Natural killer cell (primary cell): Measurements from ENCODE around the gene CD58. TPM values are rescaled to one million over a fixed set of nuclear protein-coding genes. Genes with fewer than 3 reads are reported as not detected.

Source experiments
- ATAC-seq, 3 donors: fragments of 150-1000 bp in 2 of 3; fragments of 200-7000 bp in 1 of 3; cut with Tn5 transposase; 1 replicate in 1 of 3; 2 replicates in 2 of 3; pipeline ENCODE4 v1.10.0; 2021; ENCODE audit warnings: mild to moderate bottlenecking in 2 of 3, moderate library complexity in 2 of 3
- DNase-seq, 2 donors: peaks; one replicate each; pipeline versions ENCODE4 v3.0.0 to v3.0.0-alpha.2; 2013 to 2021; ENCODE audit warnings: mixed read lengths in 1 of 2
- H3K27ac ChIP-seq: one replicate; pipeline ENCODE4 v1.5.1; 2013; ENCODE audit warnings: mild to moderate bottlenecking, low read length
- H3K27me3 ChIP-seq: one replicate; pipeline ENCODE4 v1.6.1; 2013; ENCODE audit warnings: low read length; ENCODE audit not compliant: control insufficient read depth, insufficient read depth
- H3K36me3 ChIP-seq: one replicate; pipeline ENCODE4 v1.6.1; 2013; ENCODE audit warnings: low read length; ENCODE audit not compliant: control insufficient read depth, insufficient read depth
- H3K4me1 ChIP-seq: one replicate; pipeline ENCODE4 v1.6.1; 2013; ENCODE audit warnings: low read length; ENCODE audit not compliant: control insufficient read depth, insufficient read depth
- H3K4me3 ChIP-seq: one replicate; pipeline ENCODE4 v1.5.1; 2013; ENCODE audit warnings: low read length
- H3K9me3 ChIP-seq: one replicate; pipeline ENCODE4 v1.6.1; 2013; ENCODE audit warnings: low read length; ENCODE audit not compliant: control insufficient read depth, insufficient read depth
- H3K27ac Mint-ChIP-seq, 2 donors: one replicate each; pipeline ENCODE4 v1.8.0; 2022; ENCODE audit warnings: mild to moderate bottlenecking in 2 of 2, mixed read lengths in 2 of 2, moderate library complexity in 1 of 2
- H3K27me3 Mint-ChIP-seq, 2 donors: one replicate each; pipeline ENCODE4 v1.8.0; 2022; ENCODE audit warnings: low read depth in 2 of 2, mixed read lengths in 2 of 2
- H3K36me3 Mint-ChIP-seq: one replicate; pipeline ENCODE4 v1.8.0; 2022; ENCODE audit warnings: mixed read lengths
- H3K4me1 Mint-ChIP-seq, 2 donors: one replicate each; pipeline ENCODE4 v1.8.0; 2022; ENCODE audit warnings: mixed read lengths in 2 of 2
- H3K4me3 Mint-ChIP-seq: one replicate; pipeline ENCODE4 v1.8.0; 2022; ENCODE audit warnings: mild to moderate bottlenecking, moderate library complexity, mixed read lengths
- H3K9me3 Mint-ChIP-seq, 2 donors: one replicate each; pipeline ENCODE4 v1.8.0; 2022; ENCODE audit warnings: mixed read lengths in 2 of 2
- CTCF ChIP-seq: fragments of 200-600 bp; IDR thresholded peaks from one replicate; pipeline ENCODE4 v1.8.0; 2022; ENCODE audit warnings: antibody characterized with exemption
- WGBS: methylation state at CpG from one replicate; pipeline ENCODE4 v1.1.7; 2013; ENCODE audit warnings: missing lambda C conversion rate; ENCODE audit not compliant: insufficient coverage; 5-methylcytosine and 5-hydroxymethylcytosine counted together
- intact Hi-C: fragments of 100-400 bp; cut with micrococcal nuclease; formaldehyde crosslinking; loops from one replicate; pipeline ENCODE4 v1.14.2; 2022
- total RNA-seq, 4 donors: library from RNA; stranded (reverse); fragments of 120-200 nt in 1 of 4; gene quantifications; one replicate each; pipeline versions ENCODE4 v1.2.3 to v1.2.4, GENCODE V29; 2013 to 2022

CD58 gene
- total RNA-seq, 3 donors from 2014 or later (not counting 1 experiment from before 2014, with no cell fraction given): 27.4 to 34.0 (median 28.6) TPM

- no peak for DNase-seq
- peaks cover 3 to 4% of the 10 kb centered on the region in 2 donors for H3K9me3 Mint-ChIP-seq
- TF ChIP-seq CTCF: no peak
- 64% methylated on average over 8 of the region's 8 CpGs for WGBS
- Histone ChIP-seq H3K27me3 (no peaks in the 10 kb centered on the region), H3K36me3 (no peaks in the 10 kb centered on the region), H3K27ac (no peak overlapping the region), H3K4me1 (peaks cover 23% of the 10 kb centered on the region), H3K9me3 (peaks cover 10% of the 10 kb centered on the region), H3K4me3 (no peak overlapping the region)
- H3K36me3 Mint-ChIP-seq: peaks cover 6% of the 10 kb centered on the region
- H3K27ac Mint-ChIP-seq: peak overlapping the region; percentile 59 to 76
- intact Hi-C loops: no loop called here
- peaks cover 80 to 85% of the 10 kb centered on the region in 2 donors for H3K4me1 Mint-ChIP-seq
- no peak overlapping the region for H3K4me3 Mint-ChIP-seq
- ATAC-seq: no peak
- H3K27me3 Mint-ChIP-seq: no peaks in the 10 kb centered on the region
Observed at GRCh38 chr1:116559304-116559761, 11.5 kb downstream of the CD58 start.

- H3K27me3 Mint-ChIP-seq: no peaks in the 10 kb centered on the region
- ATAC-seq (no peak), DNase-seq (no peak)
- no peak for TF ChIP-seq CTCF
- H3K27ac ChIP-seq: peak overlapping the region; percentile 1
- no peak overlapping the region for H3K4me3 ChIP-seq
- H3K4me1 ChIP-seq: peaks cover 25% of the 10 kb centered on the region
- no peaks in the 10 kb centered on the region for H3K36me3 Mint-ChIP-seq
- no peak overlapping the region for H3K4me3 Mint-ChIP-seq
- H3K9me3 ChIP-seq: peaks cover 5% of the 10 kb centered on the region
- H3K36me3 ChIP-seq: no peaks in the 10 kb centered on the region
- H3K27me3 ChIP-seq: no peaks in the 10 kb centered on the region
- 79% methylated on average over 1 of the region's 1 CpG for WGBS
- intact Hi-C loops: no loop called here
- peaks cover 79 to 85% of the 10 kb centered on the region in 2 donors for H3K4me1 Mint-ChIP-seq
- H3K27ac Mint-ChIP-seq: peak overlapping the region; percentile 59 to 76
- H3K9me3 Mint-ChIP-seq: no peaks in the 10 kb centered on the region
Observed at GRCh38 chr1:116558571-116558970, 12.3 kb downstream of the CD58 start.

GRCh38 chr1:116558140-116558549 lies 12.7 kb downstream of the CD58 start:
- Mint-ChIP-seq H3K4me1 (peaks cover 79 to 85% of the 10 kb centered on the region in 2 donors), H3K4me3 (no peak overlapping the region), H3K36me3 (no peaks in the 10 kb centered on the region), H3K27ac (peak overlapping the region; percentile 59 to 76), H3K9me3 (no peaks in the 10 kb centered on the region), H3K27me3 (no peaks in the 10 kb centered on the region)
- no peak for ATAC-seq
- no peaks in the 10 kb centered on the region for H3K36me3 ChIP-seq
- WGBS: 50% methylated on average over 3 of the region's 4 CpGs
- H3K4me3 ChIP-seq: no peak overlapping the region
- H3K4me1 ChIP-seq: peaks cover 29% of the 10 kb centered on the region
- peaks cover 2% of the 10 kb centered on the region for H3K9me3 ChIP-seq
- H3K27ac ChIP-seq: peak overlapping the region; percentile 1
- DNase-seq: no peak
- TF ChIP-seq CTCF: no peak
- no peaks in the 10 kb centered on the region for H3K27me3 ChIP-seq
- intact Hi-C loops: no loop called here

GRCh38 chr1:116557323-116557878 lies 13.4 kb downstream of the CD58 start:
- peaks cover 76 to 81% of the 10 kb centered on the region in 2 donors for H3K4me1 Mint-ChIP-seq

More at GRCh38 chr1:116557323-116557878, 13.4 kb downstream of the CD58 start:
- Histone ChIP-seq H3K4me3 (no peak overlapping the region), H3K36me3 (no peaks in the 10 kb centered on the region), H3K27ac (peak overlapping the region; percentile 82), H3K27me3 (no peaks in the 10 kb centered on the region), H3K9me3 (no peaks in the 10 kb centered on the region), H3K4me1 (peaks cover 29% of the 10 kb centered on the region)
- H3K9me3 Mint-ChIP-seq: no peaks in the 10 kb centered on the region
- 72% methylated on average over 4 of the region's 4 CpGs for WGBS
- no peak overlapping the region for H3K4me3 Mint-ChIP-seq
- no peaks in the 10 kb centered on the region for H3K27me3 Mint-ChIP-seq
- intact Hi-C loops: no loop called here
- TF ChIP-seq CTCF: no peak
- ATAC-seq (no peak), DNase-seq (no peak)
- H3K36me3 Mint-ChIP-seq: no peaks in the 10 kb centered on the region
- peak overlapping the region; percentile 59 to 85 for H3K27ac Mint-ChIP-seq
